Vagina (tissue), 2 donors: ENCODE data around the gene ACVR2B.

ENCODE experiments used
- CTCF ChIP-seq, 3 experiments: fragments of 450-650 bp in 2 of 3; fragments of 200-600 bp in 1 of 3; sonication (generic) in 1 of 3; IDR thresholded peaks; one replicate each; pipeline ENCODE4 v1.5.1; 2017 to 2019; ENCODE audit warnings: antibody characterized with exemption in 3 of 3, mild to moderate bottlenecking in 2 of 3, moderate library complexity in 2 of 3
- POLR2A ChIP-seq, 2 donors: fragments of 450-650 bp; IDR thresholded peaks; one replicate each; pipeline ENCODE4 v1.6.1; 2017; ENCODE audit warnings: antibody characterized with exemption in 2 of 2, mild to moderate bottlenecking in 2 of 2, moderate library complexity in 2 of 2
- POLR2AphosphoS5 ChIP-seq, 2 donors: sonication (generic); formaldehyde crosslinking; IDR thresholded peaks; one replicate each; pipeline ENCODE4 v1.9.0; 2017; ENCODE audit warnings: antibody characterized with exemption in 2 of 2, mild to moderate bottlenecking in 2 of 2, low read depth in 1 of 2; ENCODE audit not compliant: insufficient read depth in 1 of 2

GRCh38 chr3:38474928-38475605, 21.4 kb downstream of the ACVR2B start:
- TF ChIP-seq CTCF (IDR thresholded peaks at IDR 0.05) (no peak), POLR2A (IDR thresholded peaks at IDR 0.05) (no peak), POLR2AphosphoS5 (IDR thresholded peaks at IDR 0.05; ENCODE audit: insufficient read depth in 1 of 2, low read depth in 1 of 2) (no peak)
